C4-2B (cell line): ENCODE results near the gene ARF1.

ENCODE experiments used
- ZFX ChIP-seq: fragments of 450-650 bp; IDR thresholded peaks from 2 replicates; pipeline ENCODE4 v1.6.1; 2017
- TF ChIP-seq, protein P1 (sequence below): fragments of 450-650 bp; conservative IDR thresholded peaks from 2 replicates; pipeline ENCODE4 v1.5.1; 2017; ENCODE audit warnings: mild to moderate bottlenecking

- TF ChIP-seq, protein P1, sequence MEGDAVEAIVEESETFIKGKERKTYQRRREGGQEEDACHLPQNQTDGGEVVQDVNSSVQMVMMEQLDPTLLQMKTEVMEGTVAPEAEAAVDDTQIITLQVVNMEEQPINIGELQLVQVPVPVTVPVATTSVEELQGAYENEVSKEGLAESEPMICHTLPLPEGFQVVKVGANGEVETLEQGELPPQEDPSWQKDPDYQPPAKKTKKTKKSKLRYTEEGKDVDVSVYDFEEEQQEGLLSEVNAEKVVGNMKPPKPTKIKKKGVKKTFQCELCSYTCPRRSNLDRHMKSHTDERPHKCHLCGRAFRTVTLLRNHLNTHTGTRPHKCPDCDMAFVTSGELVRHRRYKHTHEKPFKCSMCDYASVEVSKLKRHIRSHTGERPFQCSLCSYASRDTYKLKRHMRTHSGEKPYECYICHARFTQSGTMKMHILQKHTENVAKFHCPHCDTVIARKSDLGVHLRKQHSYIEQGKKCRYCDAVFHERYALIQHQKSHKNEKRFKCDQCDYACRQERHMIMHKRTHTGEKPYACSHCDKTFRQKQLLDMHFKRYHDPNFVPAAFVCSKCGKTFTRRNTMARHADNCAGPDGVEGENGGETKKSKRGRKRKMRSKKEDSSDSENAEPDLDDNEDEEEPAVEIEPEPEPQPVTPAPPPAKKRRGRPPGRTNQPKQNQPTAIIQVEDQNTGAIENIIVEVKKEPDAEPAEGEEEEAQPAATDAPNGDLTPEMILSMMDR, result no peak
- TF ChIP-seq ZFX, result no peak
These were observed 40.0 kb upstream of the ARF1 start for GRCh38 chr1:228042508-228042907.
